ENCODE data around the gene PPP1R15B.

PPP1R15B gene

GRCh38 chr1:204411451-204412204, at the start of gene PPP1R15B:
Gene PPP1R15B, minus strand, starts transcription at chr1:204411817. Its CDS starts 406 bp downstream, at chr1:204411411.
- DNase-seq, result peak; percentile 99

GRCh38 chr1:204460346-204460745, 48.7 kb upstream of the PPP1R15B start:
- DNase-seq, result no peak

DNA sequence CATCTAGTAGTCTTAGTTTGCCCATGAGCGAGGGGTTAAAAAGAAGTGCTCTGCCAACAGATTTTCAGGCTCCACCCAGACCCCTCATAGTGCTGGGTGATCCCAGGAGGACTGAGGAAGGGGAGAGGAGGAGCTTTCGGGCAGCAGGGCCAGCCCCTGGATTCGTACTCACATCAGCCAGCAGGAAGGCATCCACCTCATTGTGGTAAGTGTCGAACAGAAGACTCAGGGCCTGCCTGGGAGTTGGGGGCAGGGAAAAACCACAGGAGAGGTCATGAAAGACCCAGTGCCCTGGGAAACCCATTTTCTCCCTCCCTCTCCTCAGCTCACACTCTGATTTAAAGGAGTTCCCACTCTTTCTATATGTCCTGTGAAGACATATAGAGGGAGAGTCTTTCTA, 48.1 kb upstream of the PPP1R15B start:
- DNase-seq, result no peak

DNA sequence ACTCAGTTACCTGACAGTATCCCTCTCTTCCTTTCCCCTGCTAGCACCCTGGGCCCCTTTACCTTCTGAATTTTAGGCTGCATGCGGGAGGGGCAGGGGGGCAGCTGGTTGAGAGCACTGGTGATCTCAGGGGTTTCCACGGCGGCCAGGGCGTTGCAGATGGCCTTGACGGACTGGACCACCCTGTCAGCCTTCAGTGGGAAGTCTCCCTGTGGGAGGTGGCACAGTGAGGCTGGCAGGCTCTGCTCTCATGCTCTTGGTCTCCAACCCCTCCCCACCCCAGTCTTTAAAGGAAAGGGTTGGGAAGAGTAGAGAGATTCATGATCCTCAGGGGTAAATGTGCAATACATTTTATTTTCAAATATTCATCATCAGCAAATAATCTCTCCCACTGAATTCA, 46.0 kb upstream of the PPP1R15B start:
- no peak for DNase-seq

DNA sequence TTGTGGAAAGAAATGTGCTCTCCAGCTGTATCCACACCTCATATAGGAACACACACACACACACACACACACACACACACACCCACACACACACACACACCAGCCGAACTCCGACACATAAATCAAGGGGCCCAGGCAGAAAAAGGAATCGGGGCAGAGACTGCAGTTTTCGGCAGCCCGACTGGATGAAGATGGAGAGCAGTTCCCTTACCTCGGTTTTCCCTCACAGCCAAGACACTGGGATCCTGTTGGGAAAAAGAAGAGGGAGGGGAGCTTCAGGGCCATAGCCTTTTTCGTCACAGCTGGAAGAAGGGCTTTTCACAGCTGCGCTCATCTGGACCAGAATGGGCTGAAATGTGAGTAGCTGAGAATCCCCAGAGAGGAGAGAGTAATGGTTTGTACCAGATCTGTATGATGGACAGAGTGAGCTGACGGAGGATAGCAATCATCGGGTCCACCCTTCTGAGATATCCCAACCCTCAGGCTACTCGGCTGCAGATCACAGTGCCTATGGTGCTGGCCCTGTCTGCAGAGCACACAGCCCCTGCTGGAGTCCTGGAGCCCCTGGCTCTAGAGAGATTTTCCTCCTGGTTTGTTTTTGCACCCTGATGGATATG, 45.3 kb upstream of the PPP1R15B start:
- no peak for DNase-seq

DNA sequence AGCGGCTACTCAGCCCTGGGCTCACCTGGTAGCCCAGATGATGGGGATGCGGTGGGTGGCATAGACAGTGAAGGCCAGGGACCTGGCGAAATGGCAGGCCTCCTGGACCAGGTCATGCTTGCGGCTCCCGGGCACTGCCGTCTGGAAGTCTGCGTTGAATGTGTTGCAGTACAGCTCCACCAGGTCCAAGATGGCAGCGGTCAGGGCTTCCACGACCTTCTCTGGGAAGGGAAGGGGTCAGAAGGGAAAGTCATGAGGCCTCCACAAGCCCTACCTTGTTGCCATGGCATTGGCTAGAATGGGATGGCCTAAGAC, 44.2 kb upstream of the PPP1R15B start:
- DNase-seq, result no peak

GRCh38 chr1:204455063-204455830, 43.6 kb upstream of the PPP1R15B start:
- DNase-seq, result no peak

- DNase-seq, result no peak
Observed at GRCh38 chr1:204454476-204454875, 42.9 kb upstream of the PPP1R15B start.

- no peak for DNase-seq
Observed at GRCh38 chr1:204453141-204453772, 41.6 kb upstream of the PPP1R15B start.

- DNase-seq, result no peak
Observed at GRCh38 chr1:204451352-204452124, 39.9 kb upstream of the PPP1R15B start.

DNA sequence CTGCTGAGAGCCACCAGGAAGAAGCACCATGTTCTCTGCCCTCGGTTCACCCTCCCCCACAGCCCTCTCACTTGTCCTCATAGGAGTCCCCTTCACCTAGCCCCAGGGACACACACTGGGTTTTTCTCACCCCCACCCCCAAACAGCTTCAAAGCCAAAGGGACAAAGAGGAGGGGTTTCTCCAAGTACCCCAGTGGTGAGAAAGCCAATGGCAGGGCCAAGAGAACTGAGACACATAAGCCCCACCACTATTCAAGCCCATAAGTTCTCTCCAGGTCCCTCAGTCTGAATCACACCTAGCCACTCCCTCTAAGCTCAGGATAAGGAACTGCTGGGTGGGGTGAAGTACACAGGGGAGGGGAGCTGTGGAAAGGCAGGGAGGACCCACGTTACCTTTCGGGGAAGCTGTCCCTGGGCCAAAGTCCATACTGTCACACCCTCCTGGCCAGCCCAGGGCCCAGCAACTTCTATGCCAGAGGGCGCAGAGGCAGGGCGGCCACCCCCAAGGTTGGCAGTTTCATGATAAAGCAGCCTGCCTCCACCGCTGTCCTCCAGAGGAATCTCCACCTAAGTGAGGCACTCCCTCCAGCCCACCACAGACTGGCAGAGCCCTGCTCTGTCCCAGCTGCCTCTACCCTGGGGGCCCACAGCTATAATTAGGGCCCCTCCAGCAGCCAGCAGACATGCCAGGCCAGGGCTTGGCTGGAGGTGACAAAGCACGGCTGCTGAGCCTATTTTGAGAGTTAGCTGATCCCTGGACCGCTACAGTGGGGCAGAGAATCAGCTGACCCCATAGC, 39.0 kb upstream of the PPP1R15B start:
- no peak for DNase-seq

- no peak for DNase-seq
Observed at GRCh38 chr1:204449678-204450280, 38.2 kb upstream of the PPP1R15B start.

GRCh38 chr1:204448991-204449677, 37.5 kb upstream of the PPP1R15B start:
- DNase-seq, result no peak

- DNase-seq, result no peak
Observed at GRCh38 chr1:204448344-204448964, 36.8 kb upstream of the PPP1R15B start.

- no peak for DNase-seq
Observed at GRCh38 chr1:204447736-204448135, 36.1 kb upstream of the PPP1R15B start.

GRCh38 chr1:204447190-204447589, 35.6 kb upstream of the PPP1R15B start:
- no peak for DNase-seq

GRCh38 chr1:204446413-204447111, 34.9 kb upstream of the PPP1R15B start:
- peak; percentile 97 for DNase-seq

DNA sequence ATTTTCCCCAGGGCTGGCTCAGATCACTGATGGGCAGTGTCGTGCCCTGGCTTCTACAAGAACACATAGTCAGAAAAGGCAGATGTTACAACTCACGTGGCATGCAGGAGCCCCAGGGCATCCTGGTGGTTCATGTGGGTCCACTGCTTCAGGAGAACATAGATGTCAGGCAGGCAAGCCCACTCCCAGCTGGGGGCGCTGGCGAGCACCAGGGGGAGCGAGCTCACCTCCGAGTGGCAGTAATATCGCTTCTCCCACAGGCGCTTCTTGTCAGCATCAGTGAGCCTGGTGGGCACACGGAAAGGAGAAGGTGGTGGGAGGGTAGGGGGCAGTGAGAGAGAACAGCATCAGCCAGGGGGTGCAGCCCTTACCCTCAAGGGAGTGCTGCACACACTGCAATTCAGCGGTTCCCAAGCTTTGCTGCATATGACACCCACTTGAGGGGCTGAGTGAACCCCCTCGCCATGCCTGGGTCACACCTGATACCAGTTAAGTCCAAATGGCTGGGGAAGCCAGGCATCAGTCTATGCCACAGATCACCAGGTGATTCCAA, 34.3 kb upstream of the PPP1R15B start:
- DNase-seq, result no peak

DNA sequence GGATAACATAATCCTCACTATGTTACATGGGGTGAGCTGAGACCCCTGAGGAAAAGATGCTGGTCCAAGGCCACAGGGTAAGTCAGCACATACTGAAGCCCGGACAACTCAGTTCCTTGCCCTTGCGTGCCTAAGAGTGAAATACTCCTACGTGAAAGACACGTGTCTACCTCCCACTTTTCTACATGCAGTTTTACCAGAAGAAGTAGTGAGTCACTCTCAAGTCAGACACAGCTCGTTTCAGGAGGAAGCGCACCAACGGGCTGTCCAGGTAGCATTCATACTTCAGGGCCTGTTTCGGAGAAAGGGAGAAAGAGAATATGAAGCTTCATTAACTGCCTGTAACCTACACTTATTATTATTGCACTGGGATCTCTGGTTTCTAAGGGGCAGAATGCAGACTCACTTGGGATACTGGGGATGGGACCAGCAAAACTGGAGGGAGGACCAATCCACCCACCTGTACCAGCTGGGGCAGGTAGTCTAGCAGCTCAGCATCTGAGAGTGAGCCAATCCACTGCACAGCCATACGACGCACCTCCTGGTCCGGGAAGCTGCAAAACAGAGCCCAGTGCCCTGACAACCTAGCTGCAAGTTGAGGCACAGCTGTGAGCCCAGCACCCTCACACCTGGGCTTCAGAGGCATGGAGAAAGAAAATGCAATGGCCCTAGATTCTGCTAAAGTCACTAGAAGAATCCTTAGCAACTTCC, 32.4 kb upstream of the PPP1R15B start:
- DNase-seq, result no peak

All from NCI-H187 treated with DMSO at 0.1 percent for 48 hours (cell line).